ENCODE measurements around the gene VSTM5.
"Not testable (repeated sequence)": the region's sequence is repeated elsewhere in the genome, so short reads cannot be mapped to it uniquely, and the experiment has no call there.

VSTM5 gene

GRCh38 chr11:93796441-93797231 is 53.8 kb downstream of the VSTM5 start:
- DNase-seq: no peak

- no peak for DNase-seq
These were observed 58.9 kb downstream of the VSTM5 start for GRCh38 chr11:93791493-93791892.

- DNase-seq: no peak
These were observed 65.5 kb downstream of the VSTM5 start for GRCh38 chr11:93784935-93785360.

GRCh38 chr11:93784145-93784934 is 66.1 kb downstream of the VSTM5 start, which contains the start of gene MED17:
TSS of gene MED17 (plus strand) at chr11:93784282. CDS start at chr11:93784514, 232 bp downstream.
- DNase-seq: peak; percentile 93

GRCh38 chr11:93783765-93784144 is 66.7 kb downstream of the VSTM5 start:
- DNase-seq: no peak

- no peak for DNase-seq
These were observed 67.1 kb downstream of the VSTM5 start for GRCh38 chr11:93783362-93783761.

- DNase-seq: no peak
These were observed 75.1 kb downstream of the VSTM5 start for GRCh38 chr11:93775289-93775688.

- not testable (repeated sequence) for DNase-seq
These were observed 75.9 kb downstream of the VSTM5 start for GRCh38 chr11:93774560-93774959.

- DNase-seq: no peak
These were observed 76.7 kb downstream of the VSTM5 start for GRCh38 chr11:93773601-93774200.

- no peak for DNase-seq
These were observed 77.4 kb downstream of the VSTM5 start for GRCh38 chr11:93773045-93773477.

- no peak for DNase-seq
These were observed 78.3 kb downstream of the VSTM5 start for GRCh38 chr11:93772123-93772522.

- no peak for DNase-seq
These were observed 80.3 kb downstream of the VSTM5 start for GRCh38 chr11:93770160-93770559.
